SU-DHL-6 (cell line): Measurements from ENCODE around the gene RNF187.

Experiments
- CTCF ChIP-seq: fragments of 200-600 bp; sonication (generic); IDR thresholded peaks from one replicate; pipeline ENCODE4 v1.5.1; 2017; ENCODE audit warnings: antibody characterized with exemption, mild to moderate bottlenecking, low read length, moderate library complexity; ENCODE audit not compliant: insufficient read depth, poor library complexity, severe bottlenecking
- EZH2phosphoT487 ChIP-seq: fragments of 200-600 bp; sonication (generic), shearing (Covaris generic); conservative IDR thresholded peaks from 2 replicates; pipeline ENCODE4 v1.6.1; 2018; ENCODE audit warnings: mild to moderate bottlenecking, antibody characterized with exemption, low read length, moderate library complexity, mixed read lengths

GRCh38 chr1:228472655-228473054 is 14.5 kb upstream of the RNF187 start:
- TF ChIP-seq CTCF, result no peak
- no peak for TF ChIP-seq EZH2phosphoT487
